Measurements from ENCODE around the gene LYZL6.
"Not testable (repeated sequence)": the region's sequence is repeated elsewhere in the genome, so short reads cannot be mapped to it uniquely, and the experiment has no call there.

DNA sequence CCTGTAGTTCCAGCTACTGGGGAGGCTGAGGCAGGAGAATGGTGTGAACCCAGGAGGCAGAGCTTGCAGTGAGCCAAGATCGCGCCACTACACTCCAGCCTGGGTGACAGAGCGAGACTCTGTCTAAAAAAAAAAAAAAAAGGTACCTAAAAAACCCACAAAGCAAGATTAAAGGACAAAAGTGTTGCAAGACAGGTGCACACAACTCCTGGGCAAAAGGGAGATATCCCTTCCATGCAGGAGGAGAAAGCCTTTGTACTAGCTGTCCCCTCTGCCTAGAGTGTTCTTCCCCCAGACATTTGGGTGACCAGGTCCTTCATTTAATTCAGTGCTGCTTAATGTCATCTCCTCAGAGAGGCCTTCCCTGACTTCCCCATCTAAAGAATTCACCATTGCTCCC, 5.0 kb downstream of the LYZL6 start:
- TF ChIP-seq, protein P1, sequence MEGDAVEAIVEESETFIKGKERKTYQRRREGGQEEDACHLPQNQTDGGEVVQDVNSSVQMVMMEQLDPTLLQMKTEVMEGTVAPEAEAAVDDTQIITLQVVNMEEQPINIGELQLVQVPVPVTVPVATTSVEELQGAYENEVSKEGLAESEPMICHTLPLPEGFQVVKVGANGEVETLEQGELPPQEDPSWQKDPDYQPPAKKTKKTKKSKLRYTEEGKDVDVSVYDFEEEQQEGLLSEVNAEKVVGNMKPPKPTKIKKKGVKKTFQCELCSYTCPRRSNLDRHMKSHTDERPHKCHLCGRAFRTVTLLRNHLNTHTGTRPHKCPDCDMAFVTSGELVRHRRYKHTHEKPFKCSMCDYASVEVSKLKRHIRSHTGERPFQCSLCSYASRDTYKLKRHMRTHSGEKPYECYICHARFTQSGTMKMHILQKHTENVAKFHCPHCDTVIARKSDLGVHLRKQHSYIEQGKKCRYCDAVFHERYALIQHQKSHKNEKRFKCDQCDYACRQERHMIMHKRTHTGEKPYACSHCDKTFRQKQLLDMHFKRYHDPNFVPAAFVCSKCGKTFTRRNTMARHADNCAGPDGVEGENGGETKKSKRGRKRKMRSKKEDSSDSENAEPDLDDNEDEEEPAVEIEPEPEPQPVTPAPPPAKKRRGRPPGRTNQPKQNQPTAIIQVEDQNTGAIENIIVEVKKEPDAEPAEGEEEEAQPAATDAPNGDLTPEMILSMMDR (IDR thresholded peaks at IDR 0.05): not testable (repeated sequence)
- not testable (repeated sequence) for TF ChIP-seq POLR2A (IDR thresholded peaks at IDR 0.05)
